Stimulated activated CD8-positive, alpha-beta memory T cell treated with anti-CD3 and anti-CD28 coated beads, Interleukin-7, amount 100 ng/mL, for 24 hours (primary cell): ENCODE measurements around the gene FRMD5.
"Not testable (repeated sequence)": the region's sequence is repeated elsewhere in the genome, so short reads cannot be mapped to it uniquely, and the experiment has no call there.

ENCODE experiments used
- DNase-seq: peaks from one replicate; pipeline ENCODE4 v3.0.0-alpha.2; 2020; ENCODE audit warnings: low read depth

The FRMD5 gene

GRCh38 chr15:44092221-44092620, 102.8 kb downstream of the FRMD5 start:
- DNase-seq, result no peak

DNA sequence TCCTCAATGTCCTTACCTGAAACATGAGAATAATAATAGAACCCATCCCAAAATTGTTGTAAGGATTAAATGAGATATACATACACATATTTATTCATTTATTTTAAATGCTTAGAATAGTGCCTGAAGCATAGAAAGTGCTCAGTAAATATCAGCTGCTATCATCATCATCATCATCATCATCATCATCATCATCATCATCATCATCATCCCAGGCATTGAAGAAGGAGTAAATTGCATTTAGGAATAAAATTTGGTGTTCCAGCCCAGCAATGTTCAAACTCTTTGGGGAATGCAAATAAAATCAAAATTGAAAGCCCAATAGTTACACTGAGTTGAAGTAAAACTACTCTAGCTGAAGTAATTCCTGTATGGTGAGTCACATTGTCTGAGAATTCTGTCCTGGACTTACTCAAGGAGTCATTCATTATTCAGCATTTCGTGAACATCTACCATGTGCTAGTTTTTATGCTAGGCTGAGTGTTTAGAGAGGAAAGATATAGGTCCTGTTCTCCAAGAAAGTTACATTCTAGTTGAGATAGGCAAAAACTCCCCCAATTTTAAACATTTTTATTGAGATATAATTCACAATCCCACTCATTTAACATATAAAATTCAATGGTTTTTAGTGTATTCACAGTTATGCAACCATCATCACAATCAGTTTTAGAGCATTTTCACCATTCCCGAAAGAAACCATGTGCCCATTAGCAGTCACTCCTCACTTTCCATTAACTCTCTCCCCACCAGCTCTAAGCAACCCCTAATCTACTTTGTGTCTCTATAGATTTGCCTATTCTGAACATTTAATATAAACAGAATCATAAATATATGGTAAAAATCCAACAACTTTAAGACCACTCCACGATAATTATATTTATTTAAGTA, 107.2 kb downstream of the FRMD5 start:
- no peak for DNase-seq

GRCh38 chr15:44084770-44085169, 110.3 kb downstream of the FRMD5 start:
- DNase-seq, result no peak

GRCh38 chr15:44084171-44084570, 110.9 kb downstream of the FRMD5 start:
- DNase-seq, result no peak

GRCh38 chr15:44082558-44083157, 112.4 kb downstream of the FRMD5 start:
- no peak for DNase-seq

DNA sequence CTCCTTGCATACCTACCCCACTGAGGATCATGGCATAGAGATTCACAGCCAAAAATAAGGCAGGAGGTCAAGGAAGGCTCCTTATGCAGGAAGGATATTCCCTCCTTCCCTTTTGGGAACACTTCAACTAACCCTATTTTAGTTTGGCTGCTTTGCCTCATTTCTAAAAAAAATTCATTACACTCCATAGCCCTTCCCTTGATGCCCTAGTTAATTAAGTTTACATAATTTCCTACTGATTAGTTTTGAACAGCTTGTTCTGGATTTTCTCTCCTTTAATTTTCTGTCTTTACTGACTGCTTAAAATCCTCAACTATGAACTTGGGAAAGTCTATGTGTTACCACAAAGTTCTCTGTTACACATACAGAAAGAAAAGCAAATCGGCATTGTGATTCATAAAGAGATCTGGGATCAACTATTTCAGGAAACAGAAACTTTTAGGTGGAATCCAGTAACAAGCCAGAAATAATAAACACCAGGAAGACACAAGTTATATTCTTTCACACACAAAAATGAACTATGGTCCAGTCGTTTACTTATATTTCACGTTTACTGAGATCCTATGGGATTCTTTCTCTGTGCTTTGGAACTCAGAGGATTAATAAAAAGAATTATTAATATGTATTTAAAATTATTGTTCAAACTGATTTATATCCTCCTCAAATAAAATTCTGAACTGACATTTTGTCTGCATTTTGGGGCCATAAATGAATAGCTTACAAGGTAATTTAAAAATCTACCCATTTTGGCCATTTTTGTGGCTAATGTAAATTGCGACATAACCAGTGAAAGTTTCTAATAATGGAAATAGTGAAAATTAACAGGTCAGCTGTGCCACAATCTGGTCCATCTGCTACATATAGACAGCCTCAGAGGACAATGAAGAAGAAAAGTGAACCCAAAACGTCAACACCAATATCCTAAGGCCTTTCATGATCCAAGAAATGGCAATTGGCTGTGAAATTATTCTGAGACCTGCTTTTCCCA, 113.8 kb downstream of the FRMD5 start:
- no peak for DNase-seq

- no peak for DNase-seq
These were observed 119.5 kb downstream of the FRMD5 start for GRCh38 chr15:44075535-44075934.

- DNase-seq, result no peak
These were observed 125.6 kb downstream of the FRMD5 start for GRCh38 chr15:44069489-44069888.

DNA sequence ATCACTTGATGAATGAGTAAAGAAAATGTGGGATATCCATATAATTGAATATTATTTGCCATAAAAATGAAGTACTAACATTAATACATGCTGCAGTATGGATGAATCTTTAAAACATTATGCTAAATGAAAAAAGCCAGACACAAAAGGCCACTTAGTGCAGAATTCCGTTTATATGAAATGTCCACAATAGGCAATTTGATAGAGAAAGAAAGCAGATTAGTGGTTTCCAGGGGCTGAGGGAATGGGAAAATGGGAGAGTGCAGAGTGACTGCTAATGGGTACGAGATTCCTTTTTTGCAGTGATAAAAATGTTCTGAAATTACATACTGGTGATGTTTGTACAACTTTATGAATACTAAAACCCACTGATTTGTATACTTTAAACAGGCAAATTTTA, 126.7 kb downstream of the FRMD5 start:
- no peak for DNase-seq

DNA sequence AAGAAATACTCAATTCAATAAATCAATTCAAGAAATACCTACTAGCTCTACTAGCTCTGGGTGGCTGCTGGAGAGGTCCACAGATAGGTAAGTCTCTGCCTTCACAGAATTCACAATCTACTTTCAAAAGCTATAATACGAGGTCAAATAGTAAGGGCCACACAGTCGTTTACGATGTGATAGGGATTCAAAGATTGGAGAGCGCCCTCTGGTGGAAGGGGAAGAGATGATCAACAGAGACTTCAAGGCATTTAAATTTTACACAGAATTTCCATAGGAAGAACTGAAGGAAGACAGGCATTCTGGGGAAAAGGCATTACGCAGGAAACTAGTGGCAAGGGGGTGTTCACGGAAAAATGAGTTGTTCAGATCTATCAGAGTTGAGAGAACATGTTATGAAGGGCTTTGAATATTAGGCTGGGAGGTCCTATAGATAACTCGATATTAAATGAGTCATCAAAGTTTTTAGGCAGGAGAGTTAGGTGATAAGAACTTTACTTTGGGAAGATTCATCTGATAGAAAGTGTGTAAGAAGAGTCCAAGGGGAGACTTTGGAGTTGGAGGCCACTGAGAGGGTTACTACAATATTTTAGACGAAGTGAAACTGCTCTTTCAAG, 128.8 kb downstream of the FRMD5 start:
- DNase-seq, result peak; percentile 23

DNA sequence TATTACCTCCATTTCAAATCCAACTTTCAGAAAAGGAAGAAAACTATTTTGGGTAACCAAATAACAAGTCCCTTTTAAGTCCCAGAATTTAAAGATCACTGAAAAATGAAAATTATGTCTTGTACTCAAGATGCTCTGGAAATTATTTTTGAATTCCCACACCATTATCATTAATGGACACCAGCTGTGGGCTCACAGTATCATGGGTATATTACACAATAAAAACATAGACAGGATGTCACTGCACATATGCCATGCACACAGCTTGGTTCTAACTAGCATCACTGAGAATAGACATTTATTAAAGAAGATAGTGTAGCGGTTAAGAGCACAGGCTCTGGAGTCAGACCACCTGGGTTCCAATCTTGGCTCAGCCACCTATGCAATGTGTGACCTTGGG, 130.4 kb downstream of the FRMD5 start:
- no peak for DNase-seq

GRCh38 chr15:44058126-44058525, 136.9 kb downstream of the FRMD5 start:
- DNase-seq, result no peak

DNA sequence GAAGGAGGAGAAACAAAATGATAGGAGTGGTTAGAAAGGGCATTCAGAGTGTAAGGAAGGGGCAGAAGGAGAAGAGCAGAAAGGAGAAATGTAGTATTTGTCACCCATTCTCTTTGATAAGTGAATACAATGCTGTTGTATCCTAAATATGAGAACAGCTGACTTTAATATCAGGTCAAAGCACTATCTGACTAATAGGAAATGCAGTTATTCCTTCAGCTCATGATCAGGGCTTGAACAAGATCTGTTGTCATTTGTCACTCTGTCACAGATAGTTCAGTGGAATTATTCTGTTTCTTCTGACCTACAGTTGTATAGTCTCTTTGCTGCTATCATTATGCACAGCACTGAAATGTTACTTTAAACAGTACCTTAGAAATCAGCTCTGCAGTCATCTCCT, 149.4 kb downstream of the FRMD5 start:
- no peak for DNase-seq

- DNase-seq, result no peak
These were observed 149.9 kb downstream of the FRMD5 start for GRCh38 chr15:44045217-44045616.

DNA sequence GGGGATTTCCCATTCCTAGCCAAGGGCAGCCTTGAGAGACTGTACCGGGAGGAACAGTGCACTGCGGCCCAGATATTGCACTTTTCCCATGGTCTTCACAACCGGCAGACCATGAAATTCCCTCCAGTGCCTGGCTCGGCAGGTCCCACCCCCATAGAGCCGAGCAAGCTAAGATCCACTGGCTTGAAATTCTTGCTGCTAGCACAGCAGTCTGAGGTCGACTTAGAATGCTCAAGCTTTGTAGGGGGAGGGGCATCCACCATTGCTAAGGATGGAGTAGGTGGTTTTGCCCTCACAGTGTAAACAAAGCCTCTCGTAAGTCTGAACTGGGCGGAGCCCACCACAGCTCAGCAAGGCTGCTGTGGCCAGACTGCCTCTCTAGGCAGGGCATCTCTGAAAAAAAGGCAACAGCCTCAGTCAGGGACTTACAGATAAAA, 156.3 kb downstream of the FRMD5 start:
- no peak for DNase-seq

DNA sequence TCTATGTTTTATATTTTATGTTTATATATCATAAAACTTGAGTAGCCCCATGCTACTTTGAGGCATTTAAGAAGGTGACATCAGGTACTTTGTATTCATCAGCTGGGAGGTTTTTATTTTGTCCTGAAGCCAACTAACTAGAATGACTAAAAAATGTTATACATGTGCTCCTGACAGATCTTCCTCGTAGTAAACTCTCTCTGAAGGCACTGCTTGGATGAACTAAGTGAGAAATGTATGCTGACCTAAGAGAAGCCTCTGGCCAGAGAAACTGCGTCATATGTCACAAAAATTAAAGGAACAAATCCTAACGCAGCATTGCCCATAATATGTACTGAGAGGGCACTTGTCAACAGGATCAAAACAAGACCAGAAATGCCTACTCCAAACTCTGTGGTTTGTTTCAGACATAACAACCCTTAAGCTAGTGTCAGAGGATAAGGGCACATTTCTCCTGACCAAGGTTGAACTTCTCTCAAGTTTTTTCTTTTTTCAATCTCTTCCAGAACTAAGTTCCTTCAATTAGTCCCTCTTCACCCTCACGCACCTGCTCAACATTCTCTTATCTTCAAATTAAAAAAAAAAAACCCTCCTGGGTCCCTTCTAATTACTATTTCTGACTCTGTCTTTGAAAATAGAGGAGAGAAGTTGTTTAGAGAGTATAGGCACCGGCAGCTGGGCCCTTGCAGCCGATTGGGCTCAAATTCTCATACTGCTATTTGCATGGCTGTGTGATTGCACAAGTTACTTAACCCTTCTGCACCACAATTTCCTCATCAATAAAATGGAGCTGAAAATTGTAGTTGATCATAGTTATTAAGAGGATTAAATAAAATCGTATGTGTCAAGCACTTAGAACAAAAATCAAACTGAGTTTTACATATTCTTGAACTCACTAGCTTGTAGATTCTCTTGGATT, 159.0 kb downstream of the FRMD5 start:
- no peak for DNase-seq

DNA sequence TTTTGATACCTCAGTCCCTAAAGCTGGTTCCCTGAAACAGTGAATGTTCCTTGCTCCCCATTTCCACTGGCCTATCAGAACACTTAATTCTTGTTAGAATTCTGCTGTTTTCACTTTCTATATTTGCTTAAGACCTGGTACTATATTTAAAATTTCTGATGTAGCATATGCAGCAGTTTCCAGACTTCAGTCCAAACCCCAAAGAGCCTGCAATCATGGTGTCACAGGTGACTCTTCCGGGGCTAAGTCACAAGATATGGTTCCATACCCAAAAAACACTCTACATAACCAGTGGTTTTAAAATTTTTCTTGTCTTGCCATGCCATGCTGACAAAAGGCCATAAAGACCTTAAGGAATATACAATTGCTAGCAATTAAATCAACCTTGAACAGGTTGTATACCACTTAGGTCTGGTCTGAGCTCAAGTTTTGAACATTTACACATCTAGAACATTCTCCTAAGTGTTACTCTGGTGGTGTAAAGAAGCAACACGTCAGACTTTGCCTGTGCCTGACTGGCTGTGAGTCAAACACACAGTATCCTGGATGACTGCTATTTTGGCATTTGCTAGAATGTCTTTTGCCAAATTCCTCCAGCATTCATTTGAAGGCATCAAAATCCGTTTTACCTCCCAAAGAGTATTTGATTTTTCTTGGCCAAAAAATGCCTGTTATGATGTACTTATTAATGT, 160.0 kb downstream of the FRMD5 start:
- no peak for DNase-seq

GRCh38 chr15:44034334-44034733, 160.7 kb downstream of the FRMD5 start:
- no peak for DNase-seq

DNA sequence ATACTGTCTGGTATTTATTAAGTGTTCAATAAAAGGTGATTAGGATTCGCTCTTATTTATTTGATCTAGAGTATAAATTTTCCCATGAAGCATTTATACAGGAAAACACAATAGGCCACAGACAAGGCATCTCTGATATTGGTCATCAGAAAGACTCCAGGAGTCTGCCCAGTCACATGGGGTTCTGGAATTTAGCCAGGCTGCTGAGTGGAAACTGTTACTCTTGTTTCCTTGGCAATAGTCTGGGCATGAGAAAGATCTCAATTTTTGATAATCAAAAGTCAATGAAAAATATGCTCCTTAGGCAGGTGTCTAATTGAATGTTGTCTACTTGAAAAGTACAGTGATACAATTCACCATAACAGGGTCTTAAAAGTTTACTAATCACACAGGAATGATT, 161.2 kb downstream of the FRMD5 start:
- no peak for DNase-seq

DNA sequence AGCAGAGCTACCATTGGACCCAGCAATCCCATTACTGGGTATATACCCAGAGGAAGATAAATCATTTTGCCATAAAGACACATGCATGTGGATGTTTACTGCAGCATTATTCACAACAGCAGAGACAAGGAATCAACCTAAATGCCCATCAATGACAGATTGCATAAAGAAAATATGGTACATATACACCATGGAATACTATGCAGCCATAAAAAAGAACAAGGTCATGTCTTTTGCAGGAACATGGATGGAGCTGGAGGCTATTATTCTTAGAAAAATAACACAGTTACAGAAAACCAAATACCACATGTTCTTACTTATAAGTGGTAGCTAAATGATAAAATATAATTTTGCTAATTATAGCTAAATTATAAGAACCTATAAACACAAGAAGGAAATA, 162.3 kb downstream of the FRMD5 start:
- DNase-seq, result not testable (repeated sequence)
